Measurements from ENCODE around the gene OPALIN. TPM values are rescaled to one million over a fixed set of nuclear protein-coding genes. Genes with fewer than 3 reads are reported as not detected.

The OPALIN gene
- total RNA-seq, 2 donors from 2014 or later = 0.17 TPM; not detected in 1

GRCh38 chr10:96366508-96366907, 7.7 kb upstream of the OPALIN start:
- no peak overlapping the region for H3K4me3 ChIP-seq
- no peak for DNase-seq (ENCODE audit: low spot score)
- 82% methylated on average over 3 of the region's 3 CpGs for WGBS
- H3K4me1 ChIP-seq (replicated peaks) = no peaks in the 10 kb centered on the region
- no peak overlapping the region for H3K27ac ChIP-seq
- H3K27me3 ChIP-seq (replicated peaks; ENCODE audit: insufficient read depth) = no peaks in the 10 kb centered on the region
- intact Hi-C loops (cut with DNase I) = no loop called here
- H3K36me3 ChIP-seq = no peaks in the 10 kb centered on the region
- no peaks in the 10 kb centered on the region for H3K9me3 ChIP-seq
- TF ChIP-seq POLR2A (IDR thresholded peaks at IDR 0.05) (no peak), POLR2AphosphoS5 (IDR thresholded peaks at IDR 0.05) (no peak), CTCF (IDR thresholded peaks at IDR 0.05) (no peak)

DNA sequence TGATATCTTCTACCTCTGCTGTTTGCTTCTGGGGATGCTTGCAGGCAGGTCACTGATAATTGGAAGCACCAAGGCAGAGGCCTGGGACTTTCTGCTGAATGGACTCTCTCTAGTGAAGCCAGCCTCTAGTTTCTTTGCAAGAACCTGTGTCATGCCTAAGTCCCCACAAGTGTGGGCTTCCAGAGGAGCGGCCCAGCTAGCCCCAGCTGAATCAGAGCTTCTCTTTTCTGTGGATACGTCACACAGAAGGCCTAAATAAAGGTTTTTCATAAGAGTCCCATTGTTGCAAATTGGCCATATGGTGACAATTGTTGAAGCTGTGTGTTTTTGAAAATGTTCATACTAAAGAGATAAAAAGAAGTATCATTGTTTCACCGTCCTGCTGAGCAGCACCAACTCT, 6.8 kb upstream of the OPALIN start:
- Histone ChIP-seq H3K36me3 (no peaks in the 10 kb centered on the region), H3K9me3 (no peaks in the 10 kb centered on the region), H3K27ac (no peak overlapping the region), H3K4me1 (replicated peaks) (no peaks in the 10 kb centered on the region), H3K27me3 (replicated peaks; ENCODE audit: insufficient read depth) (no peaks in the 10 kb centered on the region), H3K4me3 (no peak overlapping the region)
- whole genome bisulfite sequencing = 87% methylated on average over 3 of the region's 3 CpGs
- intact Hi-C loops (cut with DNase I) = no loop called here
- no peak for DNase-seq (ENCODE audit: low spot score)
- TF ChIP-seq POLR2A (IDR thresholded peaks at IDR 0.05) = no peak
- no peak for TF ChIP-seq POLR2AphosphoS5 (IDR thresholded peaks at IDR 0.05)
- TF ChIP-seq CTCF (IDR thresholded peaks at IDR 0.05) = no peak

GRCh38 chr10:96360766-96361165, 2.0 kb upstream of the OPALIN start:
- no peaks in the 10 kb centered on the region for H3K9me3 ChIP-seq
- TF ChIP-seq POLR2AphosphoS5 (IDR thresholded peaks at IDR 0.05) = no peak
- TF ChIP-seq POLR2A (IDR thresholded peaks at IDR 0.05) = no peak
- TF ChIP-seq CTCF (IDR thresholded peaks at IDR 0.05) = no peak
- DNase-seq (ENCODE audit: low spot score) = no peak
- 77% methylated on average over 3 of the region's 3 CpGs for WGBS
- H3K27me3 ChIP-seq (replicated peaks; ENCODE audit: insufficient read depth) = no peaks in the 10 kb centered on the region
- no peak overlapping the region for H3K27ac ChIP-seq
- H3K4me3 ChIP-seq = no peak overlapping the region
- intact Hi-C loops (cut with DNase I) = no loop called here
- no peaks in the 10 kb centered on the region for H3K36me3 ChIP-seq
- no peaks in the 10 kb centered on the region for H3K4me1 ChIP-seq (replicated peaks)

DNA sequence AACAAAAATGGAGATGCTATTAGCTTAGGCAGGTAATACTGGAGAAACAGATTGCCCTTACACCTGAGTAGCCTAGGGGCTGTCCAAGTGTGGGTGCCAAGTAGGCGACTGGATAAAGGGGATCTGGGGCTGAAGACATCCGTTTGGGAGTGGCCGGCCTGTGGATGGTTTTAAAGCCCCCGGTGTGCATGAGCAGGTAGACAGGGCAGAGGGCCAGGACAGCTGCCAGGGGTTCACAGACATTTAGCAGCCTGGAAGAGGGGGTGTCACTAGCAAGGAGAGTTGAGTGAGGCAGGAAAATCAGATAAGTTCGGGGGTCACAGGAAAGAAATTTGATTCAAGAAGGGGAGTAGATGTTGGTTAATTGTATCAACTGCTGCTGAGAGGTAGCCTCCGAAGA, 1.5 kb upstream of the OPALIN start:
- no peaks in the 10 kb centered on the region for H3K36me3 ChIP-seq
- H3K4me3 ChIP-seq = no peak overlapping the region
- no peaks in the 10 kb centered on the region for H3K9me3 ChIP-seq
- H3K27me3 ChIP-seq (replicated peaks; ENCODE audit: insufficient read depth) = no peaks in the 10 kb centered on the region
- TF ChIP-seq POLR2A (IDR thresholded peaks at IDR 0.05) (no peak), CTCF (IDR thresholded peaks at IDR 0.05) (no peak), POLR2AphosphoS5 (IDR thresholded peaks at IDR 0.05) (no peak)
- no peak for DNase-seq (ENCODE audit: low spot score)
- no peak overlapping the region for H3K27ac ChIP-seq
- intact Hi-C loops (cut with DNase I) = no loop called here
- H3K4me1 ChIP-seq (replicated peaks) = no peaks in the 10 kb centered on the region
- 92% methylated on average over 6 of the region's 6 CpGs for WGBS

- no peak for DNase-seq (ENCODE audit: low spot score)
- Histone ChIP-seq H3K4me1 (replicated peaks) (no peaks in the 10 kb centered on the region), H3K9me3 (no peaks in the 10 kb centered on the region), H3K4me3 (no peak overlapping the region), H3K36me3 (no peaks in the 10 kb centered on the region), H3K27ac (no peak overlapping the region), H3K27me3 (replicated peaks; ENCODE audit: insufficient read depth) (no peaks in the 10 kb centered on the region)
- TF ChIP-seq CTCF (IDR thresholded peaks at IDR 0.05) (no peak), POLR2AphosphoS5 (IDR thresholded peaks at IDR 0.05) (no peak), POLR2A (IDR thresholded peaks at IDR 0.05) (no peak)
- intact Hi-C loops (cut with DNase I) = no loop called here
- WGBS = 66% methylated on average over 6 of the region's 6 CpGs
These were observed 814 bp upstream of the OPALIN start for GRCh38 chr10:96359616-96360015.

Data from prostate gland (tissue), 2 donors.